Gastrocnemius medialis (tissue), 4 donors: ENCODE measurements around the gene CDKN3.

Experiments used
- POLR2A ChIP-seq, 2 donors: fragments of 450-650 bp; IDR thresholded peaks; one replicate each; pipeline ENCODE4 v1.6.1; 2017; ENCODE audit warnings: antibody characterized with exemption in 2 of 2, mild to moderate bottlenecking in 2 of 2, moderate library complexity in 2 of 2
- TF ChIP-seq, protein P1 (sequence below), 5 experiments: fragments of 450-650 bp in 3 of 5; fragments of 200-600 bp in 2 of 5; sonication (generic) in 2 of 5; IDR thresholded peaks in 4 of 5; conservative IDR thresholded peaks in 1 of 5; 1 replicate in 4 of 5; 2 replicates in 1 of 5; pipeline ENCODE4 v1.5.1; 2016 to 2019; ENCODE audit warnings: antibody characterized with exemption in 5 of 5, mild to moderate bottlenecking in 3 of 5, moderate library complexity in 3 of 5

DNA sequence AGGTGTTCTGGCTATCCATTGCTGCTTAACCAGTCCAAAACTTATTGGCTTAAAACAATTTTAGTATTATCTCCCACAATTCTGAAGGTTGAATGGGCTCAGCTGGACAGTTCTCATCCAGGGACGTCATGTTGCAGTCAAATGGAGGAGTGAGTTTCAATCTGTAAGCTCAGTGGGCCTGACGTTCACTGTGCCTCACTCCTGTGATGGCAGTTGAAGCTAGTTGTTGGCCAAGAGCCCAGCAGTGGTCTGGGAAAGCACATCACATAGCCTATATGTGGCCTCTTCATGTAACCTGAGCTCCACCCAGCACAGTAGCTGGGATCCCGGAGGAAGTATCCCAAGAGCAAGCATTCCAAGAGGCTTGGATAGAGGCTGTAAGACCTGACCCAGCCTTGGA, 40.6 kb upstream of the CDKN3 start:
- TF ChIP-seq, protein P1, sequence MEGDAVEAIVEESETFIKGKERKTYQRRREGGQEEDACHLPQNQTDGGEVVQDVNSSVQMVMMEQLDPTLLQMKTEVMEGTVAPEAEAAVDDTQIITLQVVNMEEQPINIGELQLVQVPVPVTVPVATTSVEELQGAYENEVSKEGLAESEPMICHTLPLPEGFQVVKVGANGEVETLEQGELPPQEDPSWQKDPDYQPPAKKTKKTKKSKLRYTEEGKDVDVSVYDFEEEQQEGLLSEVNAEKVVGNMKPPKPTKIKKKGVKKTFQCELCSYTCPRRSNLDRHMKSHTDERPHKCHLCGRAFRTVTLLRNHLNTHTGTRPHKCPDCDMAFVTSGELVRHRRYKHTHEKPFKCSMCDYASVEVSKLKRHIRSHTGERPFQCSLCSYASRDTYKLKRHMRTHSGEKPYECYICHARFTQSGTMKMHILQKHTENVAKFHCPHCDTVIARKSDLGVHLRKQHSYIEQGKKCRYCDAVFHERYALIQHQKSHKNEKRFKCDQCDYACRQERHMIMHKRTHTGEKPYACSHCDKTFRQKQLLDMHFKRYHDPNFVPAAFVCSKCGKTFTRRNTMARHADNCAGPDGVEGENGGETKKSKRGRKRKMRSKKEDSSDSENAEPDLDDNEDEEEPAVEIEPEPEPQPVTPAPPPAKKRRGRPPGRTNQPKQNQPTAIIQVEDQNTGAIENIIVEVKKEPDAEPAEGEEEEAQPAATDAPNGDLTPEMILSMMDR (IDR thresholded peaks at IDR 0.05 in 4 of 5, conservative IDR thresholded peaks at IDR 0.05 in 1 of 5) = no peak
- no peak for TF ChIP-seq POLR2A (IDR thresholded peaks at IDR 0.05)
